ENCODE results near the gene RERE. TPM values are rescaled to one million over a fixed set of nuclear protein-coding genes. Genes with fewer than 3 reads are reported as not detected.

Gene RERE
- total RNA-seq, 1 experiment from 2014 or later: 20.0 TPM

DNA sequence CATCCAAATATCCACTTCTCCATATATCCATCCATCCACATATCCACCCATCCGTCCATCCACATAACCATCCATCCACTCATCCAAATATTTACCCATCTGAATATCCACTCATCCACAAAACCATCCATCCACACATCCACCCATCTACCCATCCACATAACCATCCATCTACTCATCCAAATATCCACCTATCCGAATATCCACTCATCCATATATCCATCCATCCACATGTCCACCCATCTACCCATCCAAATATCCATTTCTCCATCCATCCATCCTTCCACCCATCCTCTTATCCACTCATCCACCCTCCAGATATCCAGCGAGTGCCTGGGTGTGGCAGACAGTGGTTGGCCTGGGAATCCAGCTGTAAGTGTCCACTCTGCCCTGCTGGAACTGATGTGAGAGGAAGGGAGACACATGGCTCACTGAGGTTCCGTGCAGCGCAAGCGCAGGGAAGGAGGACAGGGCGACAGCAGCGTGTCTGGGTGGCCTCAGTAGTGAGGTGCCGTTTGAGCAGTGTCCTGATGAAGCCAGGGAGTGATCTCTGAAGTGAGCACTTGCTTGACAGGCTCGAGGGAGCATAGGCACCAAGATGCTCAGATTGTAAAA lies 472.4 kb downstream of the RERE start:
- in situ Hi-C loops (cut with HindIII; ENCODE audit: low pct_unique_long_range_greater_than_20kb, low sequenced_read_pairs): no loop called here
- no peak for DNase-seq (ENCODE audit: low read depth, low spot score)

DNA sequence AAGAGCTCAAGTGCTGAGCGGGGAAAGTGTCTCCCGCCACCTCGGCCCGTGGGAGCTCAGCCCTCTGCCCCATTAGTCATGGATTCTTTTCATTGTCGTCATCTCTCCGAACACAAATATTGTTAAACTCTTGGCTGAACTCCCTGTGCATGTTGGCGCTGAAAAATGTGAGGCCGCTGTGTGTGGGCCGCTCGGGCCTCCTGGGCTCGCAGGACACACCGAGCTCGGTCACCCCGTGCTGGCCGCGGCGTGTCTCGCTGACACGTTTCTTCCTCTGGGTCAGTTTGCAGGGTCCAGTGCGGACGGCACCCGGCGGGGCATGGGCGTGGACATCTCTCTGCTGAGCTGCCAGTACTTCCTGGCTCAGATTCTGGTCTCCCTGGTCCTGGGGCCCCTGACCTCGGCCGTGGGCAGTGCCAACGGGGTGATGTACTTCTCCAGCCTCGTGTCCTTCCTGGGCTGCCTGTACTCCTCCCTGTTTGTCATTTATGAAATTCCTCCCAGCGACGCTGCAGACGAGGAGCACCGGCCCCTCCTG lies 473.9 kb downstream of the RERE start:
- in situ Hi-C loops (cut with HindIII; ENCODE audit: low pct_unique_long_range_greater_than_20kb, low sequenced_read_pairs): no loop called here
- no peak for DNase-seq (ENCODE audit: low read depth, low spot score)

DNA sequence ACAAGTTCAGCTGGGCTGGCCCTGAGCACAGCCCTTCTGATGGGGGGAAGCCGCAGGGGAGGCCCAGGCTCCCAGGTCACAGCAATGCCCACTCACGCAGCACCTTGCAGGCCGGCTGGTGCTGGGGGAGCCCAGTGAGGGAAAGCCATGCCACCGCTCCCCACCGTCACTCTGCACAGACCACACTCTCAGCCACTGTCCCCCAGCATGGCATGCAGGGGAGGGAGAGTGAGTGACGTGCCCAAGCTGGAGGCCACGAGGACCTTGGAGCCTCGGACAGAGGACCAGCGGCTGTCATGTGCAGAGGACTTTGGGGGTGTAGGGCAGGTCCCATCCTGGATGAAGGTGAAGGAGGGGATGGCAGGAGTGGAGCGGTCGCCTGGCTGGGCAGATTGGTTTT lies 474.4 kb downstream of the RERE start:
- in situ Hi-C loops (cut with HindIII; ENCODE audit: low pct_unique_long_range_greater_than_20kb, low sequenced_read_pairs): no loop called here
- no peak for DNase-seq (ENCODE audit: low read depth, low spot score)

- in situ Hi-C loops (cut with HindIII; ENCODE audit: low pct_unique_long_range_greater_than_20kb, low sequenced_read_pairs): no loop called here
- no peak for DNase-seq (ENCODE audit: low read depth, low spot score)
Observed at GRCh38 chr1:8342325-8342724, 475.1 kb downstream of the RERE start.

- in situ Hi-C loops (cut with HindIII; ENCODE audit: low pct_unique_long_range_greater_than_20kb, low sequenced_read_pairs): no loop called here
- DNase-seq (ENCODE audit: low read depth, low spot score): no peak
Observed at GRCh38 chr1:8340448-8340847, 477.0 kb downstream of the RERE start.

GRCh38 chr1:8339203-8339600 lies 478.2 kb downstream of the RERE start:
- in situ Hi-C loops (cut with HindIII; ENCODE audit: low pct_unique_long_range_greater_than_20kb, low sequenced_read_pairs): no loop called here
- no peak for DNase-seq (ENCODE audit: low read depth, low spot score)

DNA sequence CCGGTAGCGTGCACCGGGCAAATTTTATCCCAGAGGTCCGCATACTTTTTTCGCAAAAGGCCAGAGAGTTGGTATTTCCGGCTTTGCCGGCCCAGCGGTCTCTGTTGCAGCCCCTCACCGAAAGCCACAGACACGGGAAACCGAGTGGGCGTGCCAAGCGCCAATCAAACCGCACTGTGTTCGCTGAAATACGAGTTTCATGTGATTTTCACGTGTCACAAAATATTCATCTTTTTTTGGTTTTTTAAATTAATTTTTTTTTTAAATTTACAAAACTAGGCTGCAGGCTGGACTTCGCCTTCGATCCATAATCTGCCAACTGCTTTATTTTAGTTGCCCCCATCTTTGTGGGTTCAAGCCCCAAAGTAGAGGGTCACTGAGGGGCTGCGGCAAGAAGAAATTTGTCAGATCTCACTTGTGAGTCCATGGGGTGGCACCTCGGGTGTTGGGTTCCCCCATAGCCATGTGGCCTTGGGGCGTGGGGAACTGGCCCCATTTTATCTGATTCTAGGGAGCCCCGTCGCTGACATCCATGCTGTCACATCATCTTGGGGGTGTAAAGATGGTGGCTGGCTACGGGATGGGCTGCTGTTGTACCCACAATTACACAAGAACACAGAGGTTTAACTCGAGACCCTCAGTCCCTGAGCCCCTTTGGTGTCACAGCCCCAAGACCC lies 478.8 kb downstream of the RERE start:
- in situ Hi-C loops (cut with HindIII; ENCODE audit: low pct_unique_long_range_greater_than_20kb, low sequenced_read_pairs): no loop called here
- DNase-seq (ENCODE audit: low read depth, low spot score): no peak

DNA sequence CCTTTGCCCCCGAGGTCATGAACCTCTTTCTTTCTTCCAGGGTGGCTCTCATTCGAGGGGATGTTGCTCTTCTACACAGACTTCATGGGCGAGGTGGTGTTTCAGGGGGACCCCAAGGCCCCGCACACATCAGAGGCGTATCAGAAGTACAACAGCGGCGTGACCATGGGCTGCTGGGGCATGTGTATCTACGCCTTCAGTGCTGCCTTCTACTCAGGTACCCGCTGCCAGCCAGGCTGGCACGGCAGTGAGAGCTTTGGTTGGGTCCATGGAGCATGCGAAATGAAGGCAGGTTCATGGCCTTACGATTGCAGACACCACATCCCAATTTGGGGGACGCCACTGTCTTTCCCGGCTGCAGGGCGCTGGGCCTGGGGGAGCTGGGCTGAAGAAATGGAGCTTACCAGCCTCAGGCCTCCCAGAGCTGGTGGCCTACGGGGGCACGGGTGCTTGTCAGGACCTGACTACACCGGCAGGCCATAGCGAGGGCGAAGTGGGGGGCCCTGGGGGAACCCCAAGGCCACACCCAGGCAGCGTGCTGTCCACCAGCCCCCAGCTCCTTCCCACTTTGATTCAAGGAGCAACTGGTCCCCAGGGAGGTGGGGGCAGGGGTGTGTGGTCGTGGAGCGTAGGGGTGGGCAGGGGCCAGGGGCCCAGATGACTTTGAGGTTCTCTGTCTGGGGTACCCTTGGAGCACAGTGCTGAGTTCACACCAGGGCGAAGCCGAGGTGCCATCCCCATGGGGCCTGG lies 479.5 kb downstream of the RERE start:
- in situ Hi-C loops (cut with HindIII; ENCODE audit: low pct_unique_long_range_greater_than_20kb, low sequenced_read_pairs): no loop called here
- no peak for DNase-seq (ENCODE audit: low read depth, low spot score)

GRCh38 chr1:8335246-8335645 lies 482.2 kb downstream of the RERE start:
- in situ Hi-C loops (cut with HindIII; ENCODE audit: low pct_unique_long_range_greater_than_20kb, low sequenced_read_pairs): no loop called here
- no peak for DNase-seq (ENCODE audit: low read depth, low spot score)

- in situ Hi-C loops (cut with HindIII; ENCODE audit: low pct_unique_long_range_greater_than_20kb, low sequenced_read_pairs): no loop called here
- no peak for DNase-seq (ENCODE audit: low read depth, low spot score)
Observed at GRCh38 chr1:8334106-8334851, 483.2 kb downstream of the RERE start.

- in situ Hi-C loops (cut with HindIII; ENCODE audit: low pct_unique_long_range_greater_than_20kb, low sequenced_read_pairs): no loop called here
- DNase-seq (ENCODE audit: low read depth, low spot score): no peak
Observed at GRCh38 chr1:8333246-8333987, 484.0 kb downstream of the RERE start.

- in situ Hi-C loops (cut with HindIII; ENCODE audit: low pct_unique_long_range_greater_than_20kb, low sequenced_read_pairs): no loop called here
- no peak for DNase-seq (ENCODE audit: low read depth, low spot score)
Observed at GRCh38 chr1:8332806-8333205, 484.6 kb downstream of the RERE start.

- in situ Hi-C loops (cut with HindIII; ENCODE audit: low pct_unique_long_range_greater_than_20kb, low sequenced_read_pairs): no loop called here
- no peak for DNase-seq (ENCODE audit: low read depth, low spot score)
Observed at GRCh38 chr1:8330271-8331125, 486.9 kb downstream of the RERE start.

- in situ Hi-C loops (cut with HindIII; ENCODE audit: low pct_unique_long_range_greater_than_20kb, low sequenced_read_pairs): no loop called here
- DNase-seq (ENCODE audit: low read depth, low spot score): no peak
Observed at GRCh38 chr1:8329858-8330257, 487.6 kb downstream of the RERE start.

- DNase-seq (ENCODE audit: low read depth, low spot score): no peak
Observed at GRCh38 chr1:8329439-8329838, 488.0 kb downstream of the RERE start.

DNA sequence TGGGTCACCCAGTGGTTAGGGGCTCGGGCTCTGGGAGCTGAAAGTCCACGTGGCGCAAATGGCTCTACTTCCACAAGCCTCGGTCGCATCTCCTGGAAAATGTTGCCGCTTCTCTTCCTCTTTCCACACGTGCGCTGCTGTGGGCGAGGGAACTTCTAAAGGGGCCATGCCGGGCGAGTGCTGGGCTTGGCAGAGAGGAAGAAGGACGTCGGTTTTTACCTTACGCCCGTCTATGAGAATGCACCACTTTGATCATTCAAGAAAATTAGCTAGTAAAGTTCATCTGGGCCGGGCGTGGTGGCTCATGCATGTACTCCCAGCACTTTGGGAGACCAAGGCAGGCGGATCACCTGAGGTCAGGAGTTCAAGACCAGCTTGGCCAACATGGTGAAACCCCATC lies 489.2 kb downstream of the RERE start:
- in situ Hi-C loops (cut with HindIII; ENCODE audit: low pct_unique_long_range_greater_than_20kb, low sequenced_read_pairs): no loop called here
- DNase-seq (ENCODE audit: low read depth, low spot score): no peak

More at GRCh38 chr1:8329439-8329838, 488.0 kb downstream of the RERE start:
- in situ Hi-C loops (cut with HindIII; ENCODE audit: low pct_unique_long_range_greater_than_20kb, low sequenced_read_pairs): no loop called here

DNA sequence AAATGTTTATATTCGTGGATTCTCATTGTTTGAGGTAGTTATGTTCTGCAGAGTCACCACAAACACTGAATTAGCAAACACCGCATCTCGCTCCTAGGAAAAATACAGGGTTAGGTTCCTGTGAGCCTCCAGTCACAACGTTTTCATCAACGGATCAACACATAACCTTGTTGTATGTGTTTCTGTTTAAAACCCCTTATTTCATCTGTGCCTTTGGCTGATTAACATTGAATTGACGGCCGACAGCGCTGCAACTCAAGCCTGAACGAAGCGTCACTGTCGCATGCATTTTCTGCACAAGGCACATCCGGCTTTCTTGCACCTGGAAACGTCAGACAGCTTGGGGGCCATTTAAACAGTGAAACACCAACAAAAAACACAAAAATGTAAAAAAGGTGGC lies 491.2 kb downstream of the RERE start:
- no peak for DNase-seq (ENCODE audit: low read depth, low spot score)
- in situ Hi-C loops (cut with HindIII; ENCODE audit: low pct_unique_long_range_greater_than_20kb, low sequenced_read_pairs): no loop called here
